Left hindlimb (tissue), 1 donor: ENCODE measurements around the gene PEAK1.
"Not testable (repeated sequence)": the region's sequence is repeated elsewhere in the genome, so short reads cannot be mapped to it uniquely, and the experiment has no call there.

Experiments used
- DNase-seq: peaks from one replicate; pipeline ENCODE4 v3.0.0-alpha.2; 2018

The PEAK1 gene

DNA sequence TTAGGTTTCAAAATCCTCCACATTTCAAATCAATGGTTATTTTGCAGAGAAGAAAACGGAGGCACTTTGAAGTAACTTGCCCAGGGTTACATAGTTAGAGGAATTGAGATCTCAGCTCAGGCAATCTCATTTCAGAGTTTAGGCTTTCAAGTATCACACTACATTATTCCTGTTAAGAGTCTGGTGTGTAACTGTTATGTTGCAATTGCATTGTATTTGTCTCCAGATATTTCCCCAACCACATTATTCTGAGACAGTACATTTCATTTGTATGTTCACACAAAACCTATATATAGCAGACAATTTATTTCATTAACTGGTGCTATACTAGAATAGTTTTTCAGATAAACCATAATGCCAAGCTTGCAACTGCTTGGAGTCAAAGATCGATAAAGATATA is 194.8 kb downstream of the PEAK1 start:
- no peak for DNase-seq

DNA sequence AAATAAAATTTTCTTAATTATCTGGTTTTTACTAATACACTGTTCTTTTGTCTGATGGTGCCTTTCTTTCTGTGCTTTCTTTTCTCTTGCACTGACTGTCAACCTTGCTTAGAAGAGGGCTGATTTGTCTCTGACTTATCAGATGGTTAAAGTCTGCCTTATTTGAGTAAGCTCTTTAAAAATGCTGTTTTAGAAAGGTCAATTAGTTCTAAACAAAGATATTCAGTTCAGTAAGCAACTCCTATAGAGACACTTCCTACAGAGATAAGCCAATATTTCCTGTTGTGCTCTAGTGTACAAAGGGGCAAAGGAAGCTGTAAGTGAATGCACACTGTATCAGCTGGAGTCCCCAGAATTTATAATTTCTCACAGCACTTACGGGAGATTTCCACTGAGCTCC is 195.6 kb downstream of the PEAK1 start:
- DNase-seq: no peak

DNA sequence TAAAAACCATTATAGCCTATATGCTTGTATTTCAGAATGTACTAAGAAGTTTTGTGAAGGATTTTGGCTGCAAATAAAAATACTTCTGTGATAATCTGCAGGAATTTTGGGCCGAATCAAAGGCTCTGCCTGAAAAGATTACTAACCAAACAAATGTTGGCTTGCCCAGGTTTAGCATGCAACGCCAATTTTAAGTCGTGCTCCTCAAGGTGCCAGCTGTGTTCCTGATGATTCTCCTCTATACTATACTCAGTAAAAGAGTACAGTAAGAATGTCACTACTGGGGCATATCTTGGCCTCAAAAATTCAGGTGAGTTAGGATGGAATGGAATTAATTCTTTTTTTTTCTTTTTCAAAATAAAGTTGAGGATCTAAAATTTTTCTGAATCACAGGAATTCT is 198.2 kb downstream of the PEAK1 start:
- no peak for DNase-seq

DNA sequence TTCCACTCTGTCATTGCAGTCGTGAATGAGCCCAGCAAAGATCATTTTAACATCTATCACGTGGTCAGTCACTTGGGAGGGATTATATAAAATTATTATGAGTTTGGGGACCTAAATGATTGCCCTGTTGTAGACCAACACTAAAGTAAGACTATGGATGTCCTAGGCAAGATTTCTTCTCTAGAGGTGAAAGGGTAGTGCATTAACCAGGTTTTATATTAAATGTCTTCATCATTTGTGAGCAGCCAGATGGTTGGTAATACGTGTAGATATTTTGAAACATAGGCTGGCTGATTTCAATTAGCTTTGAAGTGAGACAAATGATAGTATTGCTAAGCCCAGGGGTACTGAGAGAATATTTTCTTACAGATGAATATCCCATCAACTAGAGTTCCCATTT is 198.7 kb downstream of the PEAK1 start:
- no peak for DNase-seq

DNA sequence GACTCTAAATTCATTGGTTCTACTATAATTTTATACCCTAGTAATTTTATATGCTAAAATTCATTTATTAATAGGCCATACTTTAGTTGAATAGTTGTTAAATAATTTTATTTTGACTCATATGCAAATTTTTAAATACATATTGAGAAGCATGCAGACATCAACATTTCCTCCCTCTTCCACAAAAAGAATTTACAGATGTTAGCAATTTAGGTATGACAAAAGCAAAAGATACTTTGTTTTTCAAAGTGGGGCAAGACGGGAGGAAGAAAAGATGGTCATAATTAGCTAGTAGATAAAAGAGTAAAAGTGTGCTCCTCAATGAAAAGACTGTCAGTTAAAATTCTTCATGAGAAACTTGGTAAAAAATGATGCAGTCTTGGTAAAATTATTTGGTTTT is 200.1 kb downstream of the PEAK1 start:
- DNase-seq: no peak

DNA sequence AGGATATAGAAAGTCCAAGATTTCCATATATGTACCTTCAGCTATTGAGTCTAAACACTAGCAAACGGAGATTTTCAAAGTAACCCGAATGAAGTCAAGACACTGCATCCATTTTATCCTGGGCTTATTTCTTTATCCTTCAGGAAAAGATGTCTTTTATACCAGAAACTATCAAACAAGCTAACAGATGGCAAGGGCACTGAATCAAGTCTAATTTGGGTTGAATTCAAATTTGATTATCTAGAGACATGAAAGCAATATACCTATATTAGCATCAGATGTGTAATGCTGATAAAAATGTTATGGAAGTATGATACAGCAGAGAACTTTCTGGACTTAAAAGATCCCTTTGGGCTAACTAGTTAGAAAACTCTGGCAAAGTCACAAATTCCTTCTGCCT is 210.7 kb downstream of the PEAK1 start:
- no peak for DNase-seq

DNA sequence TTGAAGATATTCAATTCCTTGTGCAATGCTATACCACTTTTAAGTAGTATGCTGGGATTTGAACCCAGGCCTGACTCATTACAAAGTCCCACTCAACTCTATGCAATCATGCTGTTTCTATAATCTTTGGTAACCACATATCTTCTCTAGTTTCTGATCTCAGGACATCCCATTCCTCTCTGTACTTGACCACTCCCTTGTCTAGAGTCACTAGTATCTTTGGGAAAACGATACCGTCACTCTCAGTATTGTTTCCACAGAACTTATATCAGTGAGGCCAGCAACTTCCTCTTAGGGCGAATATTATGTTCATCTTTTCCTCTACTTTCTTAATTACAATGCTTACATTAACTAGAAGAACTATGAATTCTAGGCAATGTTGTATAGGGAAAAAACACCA is 211.7 kb downstream of the PEAK1 start:
- no peak for DNase-seq

DNA sequence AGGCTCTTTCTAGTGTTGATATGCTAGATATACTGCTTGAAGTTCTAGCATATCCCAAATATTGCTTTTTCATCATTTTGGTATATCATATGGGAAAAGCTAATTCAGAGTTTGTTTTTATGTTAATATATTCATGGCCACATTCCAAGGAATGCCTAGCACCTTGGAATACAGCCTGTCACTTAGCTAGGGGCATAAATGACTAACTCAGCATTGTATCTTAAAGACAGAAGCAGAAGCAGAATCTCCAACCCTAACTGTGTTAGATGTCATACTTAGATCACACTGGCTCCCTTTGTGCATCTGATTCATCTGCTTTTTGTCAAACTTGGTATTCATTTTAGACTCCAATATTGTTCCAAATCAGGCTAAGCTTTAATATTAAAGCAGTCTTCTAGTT is 218.2 kb downstream of the PEAK1 start:
- DNase-seq: no peak

DNA sequence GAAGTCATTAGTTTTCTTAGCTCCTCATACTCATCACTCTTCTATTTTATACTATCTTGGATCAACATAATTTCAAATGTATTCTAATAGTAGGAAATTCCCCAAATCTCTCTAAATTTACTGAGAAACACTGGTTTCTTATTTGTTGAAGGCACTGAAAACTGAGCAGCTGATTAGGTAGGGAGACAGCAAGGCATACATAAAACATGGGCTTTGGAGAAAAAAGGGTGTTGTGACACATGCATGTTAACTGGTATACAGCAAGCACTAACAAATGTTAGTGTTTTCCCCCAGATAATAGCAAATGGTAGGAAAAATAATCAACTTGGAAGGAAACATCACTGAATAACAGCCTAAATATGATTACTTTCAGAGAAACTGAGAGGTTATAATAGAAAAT is 223.5 kb downstream of the PEAK1 start:
- no peak for DNase-seq

DNA sequence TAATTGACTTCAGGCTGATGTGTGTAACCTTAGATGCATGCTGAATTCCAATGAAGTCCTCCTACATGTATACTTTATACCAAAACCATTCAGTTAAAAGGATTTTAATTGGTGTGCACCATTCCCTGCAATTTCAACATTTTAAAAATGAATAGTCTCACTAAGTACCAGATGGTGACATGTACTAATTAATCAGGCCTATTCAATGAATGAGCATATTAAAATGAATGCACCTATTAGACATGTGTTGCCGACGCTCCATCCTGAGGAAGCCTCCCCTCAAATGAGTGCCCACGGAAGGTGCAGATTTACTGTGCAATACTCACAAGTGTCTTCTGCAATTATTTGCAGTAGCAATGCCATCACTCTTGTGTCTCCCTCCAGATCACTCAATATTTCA is 224.3 kb downstream of the PEAK1 start:
- DNase-seq: no peak

DNA sequence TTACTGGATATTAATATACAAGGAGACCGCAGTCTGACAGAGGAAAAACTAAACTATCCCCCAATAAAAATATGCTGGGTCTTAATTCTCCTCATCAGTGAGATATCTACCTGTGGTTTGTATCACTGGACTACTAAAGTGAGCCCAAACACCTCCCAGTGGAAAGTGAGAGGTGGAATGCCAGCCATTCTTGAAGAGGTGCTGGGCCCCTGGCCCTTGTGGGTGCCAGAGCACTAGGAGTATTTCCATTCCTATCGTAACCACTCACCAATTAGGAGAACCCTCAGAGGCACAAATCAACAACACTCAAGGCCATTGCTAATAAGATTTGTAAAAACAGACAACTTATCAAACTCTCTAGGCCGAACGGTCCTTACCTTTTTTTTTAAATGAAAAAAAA is 227.5 kb downstream of the PEAK1 start:
- no peak for DNase-seq

DNA sequence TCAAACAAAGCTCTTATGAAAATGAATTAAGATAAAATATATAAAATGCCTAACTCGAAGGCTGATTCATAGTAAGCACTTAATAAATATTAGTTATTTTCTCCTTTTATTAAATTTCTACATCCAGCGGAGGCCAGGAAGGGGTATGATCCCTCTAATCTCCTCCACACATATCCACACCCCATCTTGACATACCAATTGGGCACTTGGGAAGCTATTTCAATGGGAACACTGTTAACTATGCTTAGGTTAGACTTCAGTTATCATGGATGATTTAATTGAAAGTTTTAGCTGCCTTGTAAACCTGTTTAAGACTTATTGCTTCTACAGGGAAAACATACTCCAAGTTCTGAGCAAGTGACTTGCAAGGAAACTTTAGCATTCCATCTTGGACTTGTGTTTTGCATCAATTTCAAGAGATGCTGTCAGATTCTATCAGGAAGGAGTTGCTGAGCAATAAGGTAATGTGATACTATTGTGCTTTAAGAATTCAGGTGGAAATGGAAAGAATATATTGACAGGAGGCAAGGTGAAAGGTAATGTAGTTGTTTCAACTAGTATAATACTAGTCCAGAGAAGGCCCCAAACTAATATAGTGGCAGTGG is 228.6 kb downstream of the PEAK1 start:
- no peak for DNase-seq

DNA sequence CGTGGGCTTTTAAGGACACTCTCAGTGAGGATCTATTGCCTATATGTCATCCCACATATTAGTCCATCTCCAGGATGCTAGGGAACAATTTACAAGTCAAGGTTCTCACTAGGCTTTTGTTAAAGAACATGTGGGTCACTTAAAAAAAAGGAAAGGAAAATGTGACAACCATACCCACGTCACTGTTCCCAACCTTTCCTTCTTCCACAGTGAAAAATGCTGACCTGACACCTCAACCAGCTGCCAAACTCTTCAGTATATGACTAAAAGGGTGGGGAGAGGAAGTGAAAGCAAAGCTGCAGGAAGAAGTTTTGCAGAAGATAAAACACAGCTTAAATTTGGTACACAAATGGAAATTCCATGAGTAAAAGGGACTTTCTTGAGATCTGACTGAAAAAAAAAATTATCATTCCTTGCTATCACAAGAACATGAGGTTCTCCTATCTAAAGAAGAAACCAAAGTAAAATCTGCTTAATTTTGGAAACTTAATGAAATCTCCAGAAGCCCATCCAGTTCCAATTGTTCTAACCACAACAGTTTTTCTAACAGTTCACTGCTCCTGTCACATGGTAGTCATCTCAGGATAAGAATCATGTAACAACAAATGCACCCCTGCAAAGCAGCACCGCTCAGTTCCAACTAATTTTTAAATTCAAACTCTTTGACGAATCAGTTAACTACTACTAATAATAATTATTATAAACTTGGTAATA is 232.0 kb downstream of the PEAK1 start:
- peak; percentile 54 for DNase-seq

DNA sequence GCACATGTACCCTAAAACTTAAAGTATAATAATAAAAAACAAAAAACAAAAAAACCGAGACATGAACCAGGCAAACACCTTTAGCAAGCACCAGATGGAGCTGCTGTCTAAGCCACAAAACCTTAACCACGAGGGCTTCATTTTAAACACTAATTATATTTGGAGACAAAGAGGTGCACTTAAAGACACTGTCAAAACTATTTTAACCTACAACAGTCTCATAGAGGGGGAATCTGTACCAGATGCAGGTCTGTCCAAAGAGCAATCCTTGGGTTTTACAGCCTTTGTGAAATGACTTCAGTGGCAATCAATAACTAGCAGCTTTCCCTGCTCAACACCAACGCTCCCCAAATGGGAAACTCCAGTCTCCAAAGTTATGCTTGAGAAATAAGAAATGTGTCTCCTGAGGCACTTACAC is 233.3 kb downstream of the PEAK1 start:
- no peak for DNase-seq

DNA sequence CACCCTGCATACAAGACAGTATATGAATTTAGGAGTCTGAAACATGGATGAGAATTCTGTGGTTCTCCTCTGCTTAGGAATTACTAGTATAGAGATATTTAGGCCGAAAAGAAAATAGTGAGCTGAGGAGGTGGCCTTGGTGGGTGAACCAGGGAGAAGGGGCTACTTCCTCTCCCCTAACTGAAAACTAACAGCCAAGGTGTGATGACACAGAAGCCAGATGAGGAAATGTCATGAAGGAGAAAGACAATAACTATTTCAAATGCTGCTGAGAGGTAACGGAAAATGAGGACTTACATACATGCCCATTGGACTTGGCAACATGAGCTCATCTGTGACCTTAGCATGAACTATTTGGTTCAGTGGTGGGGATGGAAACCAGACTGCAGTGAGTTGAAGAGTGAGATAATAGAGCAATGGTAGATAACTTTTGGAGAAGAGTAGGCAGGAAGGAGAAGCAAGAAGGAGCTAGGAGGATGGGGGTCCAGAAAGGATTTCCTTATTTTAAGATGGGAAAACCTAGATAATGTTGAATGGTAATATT is 234.6 kb downstream of the PEAK1 start:
- DNase-seq: no peak

DNA sequence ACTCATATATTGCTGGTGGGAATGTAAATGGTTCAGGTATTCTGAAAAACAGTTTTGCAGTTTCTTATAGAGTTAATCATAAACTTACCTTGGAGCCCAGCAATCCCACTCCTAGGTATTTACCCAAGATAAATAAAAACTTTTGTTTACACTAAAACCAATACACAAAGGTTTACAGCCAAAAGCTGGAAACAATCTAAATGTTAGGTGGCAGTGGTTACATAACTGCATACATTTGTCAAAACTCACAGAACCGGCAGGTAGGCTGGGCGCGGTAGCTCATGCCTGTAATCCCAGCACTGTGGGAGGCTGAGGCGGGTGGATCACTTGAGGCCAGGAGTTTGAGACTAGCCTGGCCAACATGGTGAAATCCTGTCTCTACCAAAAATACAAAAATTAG is 235.6 kb downstream of the PEAK1 start:
- DNase-seq: not testable (repeated sequence)

DNA sequence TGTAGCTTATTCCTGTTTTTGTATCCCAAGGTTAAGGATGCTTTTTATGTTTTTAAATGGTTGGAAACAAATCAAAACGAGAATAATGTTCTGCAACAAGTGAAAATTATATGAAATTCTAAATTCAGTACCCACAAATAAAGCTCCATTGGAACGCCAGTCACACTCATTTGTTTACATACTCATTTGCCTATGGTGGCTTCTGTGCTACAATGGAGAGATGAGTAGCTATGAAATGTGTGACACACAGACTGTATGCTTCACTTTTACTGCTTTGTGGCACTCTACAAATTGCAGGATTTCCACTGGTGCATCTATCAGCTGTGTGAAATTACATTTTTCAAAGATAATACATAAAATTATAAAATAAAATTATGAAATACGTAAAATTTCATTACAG is 236.8 kb downstream of the PEAK1 start:
- DNase-seq: no peak

DNA sequence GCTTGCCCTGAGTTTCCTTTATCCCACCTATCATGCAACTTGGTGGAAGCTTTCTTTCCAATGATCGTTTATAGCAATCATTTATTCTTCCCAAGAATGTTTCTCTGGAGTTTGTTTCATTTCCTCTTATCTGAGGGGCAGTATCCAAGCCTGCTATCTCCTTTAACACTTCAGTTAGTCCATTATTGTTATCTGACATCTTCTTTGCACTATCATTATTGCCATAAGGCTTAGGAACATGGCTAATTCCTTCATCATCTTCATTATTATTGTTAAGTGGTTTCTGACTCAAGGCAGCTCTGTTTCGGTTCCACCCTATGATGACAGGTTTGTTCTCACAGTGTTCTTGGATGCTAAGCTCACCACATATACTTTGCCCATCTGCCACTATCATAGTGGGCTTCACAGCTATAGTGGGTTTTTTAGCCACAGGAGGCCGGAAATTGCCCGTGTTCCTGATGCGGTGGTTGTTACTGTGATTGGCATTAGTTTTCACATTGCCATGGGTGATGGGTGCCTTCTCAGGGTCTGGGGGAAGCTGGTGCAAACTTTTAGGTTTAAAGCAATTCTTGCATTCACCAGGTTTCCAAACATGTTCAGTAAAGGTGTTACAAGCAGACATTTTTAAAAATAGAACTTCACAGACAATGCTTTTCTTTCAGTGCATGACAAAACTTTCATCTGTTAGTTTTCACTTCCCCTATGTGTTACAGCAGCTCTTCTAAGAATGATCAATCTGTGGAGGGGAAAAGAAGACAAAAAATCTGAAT is 238.4 kb downstream of the PEAK1 start:
- DNase-seq: no peak

DNA sequence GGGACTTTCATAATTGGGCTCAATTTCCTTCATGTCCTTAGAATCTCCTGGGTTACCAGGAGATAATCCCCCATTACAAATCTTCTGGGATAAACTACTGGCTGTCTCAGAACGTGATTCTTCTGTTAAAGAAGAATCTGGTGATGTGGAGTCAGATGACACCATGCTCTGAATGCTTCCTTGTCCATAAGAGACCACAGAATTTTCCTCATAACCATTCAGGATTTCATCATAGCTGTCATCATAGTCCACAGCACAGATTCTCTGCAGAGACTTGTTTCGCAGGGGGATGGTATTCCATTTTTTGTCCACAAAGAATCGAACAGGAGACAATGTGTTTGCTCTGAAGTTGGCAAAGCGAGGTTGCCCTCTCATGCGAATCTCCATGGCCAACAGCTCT is 239.1 kb downstream of the PEAK1 start:
- no peak for DNase-seq

DNA sequence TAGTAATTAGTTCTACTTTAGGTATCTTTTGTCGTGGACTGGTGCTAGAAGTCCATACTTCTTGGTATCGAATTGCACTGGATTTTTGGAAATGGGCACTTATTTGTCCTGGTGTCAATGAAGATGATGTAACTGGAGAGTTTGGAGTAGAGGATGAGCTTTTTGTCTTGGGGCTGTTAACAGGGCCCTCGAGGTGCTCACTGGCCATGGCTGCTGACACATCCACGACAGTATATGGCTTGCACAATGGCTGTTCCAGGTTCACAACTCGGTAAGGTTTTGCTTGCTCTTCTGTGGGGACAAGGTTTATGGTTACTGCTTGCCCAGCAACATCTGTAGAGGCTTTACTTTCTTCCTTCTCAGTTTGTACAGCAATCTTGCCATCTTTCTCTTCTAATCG is 239.6 kb downstream of the PEAK1 start:
- no peak for DNase-seq

DNA sequence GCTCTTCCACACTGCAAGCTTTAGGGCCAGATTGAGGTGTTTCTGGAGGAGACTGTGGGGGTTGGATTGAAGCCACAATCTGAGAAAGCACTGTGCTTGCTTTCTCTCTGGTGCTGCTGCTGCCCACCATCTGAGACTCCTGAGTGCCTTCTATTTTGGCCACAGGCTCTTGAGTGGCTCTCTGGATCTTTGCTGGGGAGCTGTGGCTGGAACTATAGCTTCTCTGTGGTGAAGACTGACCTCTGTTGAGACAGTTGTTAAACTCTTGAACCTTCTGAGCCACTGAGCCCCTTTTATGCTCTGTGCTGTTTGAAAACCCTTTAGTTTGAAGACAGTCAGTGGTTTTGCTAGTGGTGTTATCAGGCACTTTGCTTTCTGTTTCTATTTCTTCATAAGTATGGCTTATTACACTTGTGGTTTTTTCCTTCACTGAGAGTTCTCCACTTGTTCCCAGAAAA is 240.3 kb downstream of the PEAK1 start:
- DNase-seq: no peak

DNA sequence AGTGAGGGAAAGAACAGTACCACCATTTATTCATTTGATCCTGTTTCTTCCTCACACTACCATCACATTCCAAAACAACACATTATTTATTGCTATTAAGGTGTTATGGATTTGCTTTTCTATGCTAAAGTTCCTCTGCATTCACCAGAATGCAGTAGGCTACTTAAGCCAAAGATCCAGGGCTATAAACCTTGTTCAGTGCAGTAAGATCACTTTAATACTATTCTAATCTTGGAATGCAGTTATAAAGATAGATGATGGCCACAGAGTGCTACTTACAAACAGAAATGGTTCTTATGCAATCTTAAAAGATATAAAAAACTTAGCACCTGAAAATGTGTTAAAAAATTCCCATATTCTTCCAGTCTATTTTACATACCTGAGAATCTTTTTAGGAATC is 241.5 kb downstream of the PEAK1 start:
- no peak for DNase-seq

DNA sequence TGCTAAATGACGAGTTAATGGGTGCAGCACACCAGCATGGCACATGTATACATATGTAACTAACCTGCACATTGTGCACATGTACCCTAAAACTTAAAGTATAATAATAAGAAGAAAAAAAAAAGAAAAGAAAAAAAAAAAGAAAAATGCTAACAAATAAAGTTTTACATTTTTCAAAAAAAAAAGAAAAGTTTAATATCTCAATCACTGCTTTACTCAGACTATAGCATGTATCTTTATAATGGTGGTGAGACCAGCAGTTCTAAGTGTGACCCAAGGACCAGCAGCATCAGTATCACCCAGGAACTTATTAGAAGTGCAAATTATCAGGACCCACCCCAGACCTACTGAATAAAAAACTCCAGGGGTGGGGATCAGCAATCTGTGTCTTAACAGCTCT is 243.8 kb downstream of the PEAK1 start:
- DNase-seq: not testable (repeated sequence)

DNA sequence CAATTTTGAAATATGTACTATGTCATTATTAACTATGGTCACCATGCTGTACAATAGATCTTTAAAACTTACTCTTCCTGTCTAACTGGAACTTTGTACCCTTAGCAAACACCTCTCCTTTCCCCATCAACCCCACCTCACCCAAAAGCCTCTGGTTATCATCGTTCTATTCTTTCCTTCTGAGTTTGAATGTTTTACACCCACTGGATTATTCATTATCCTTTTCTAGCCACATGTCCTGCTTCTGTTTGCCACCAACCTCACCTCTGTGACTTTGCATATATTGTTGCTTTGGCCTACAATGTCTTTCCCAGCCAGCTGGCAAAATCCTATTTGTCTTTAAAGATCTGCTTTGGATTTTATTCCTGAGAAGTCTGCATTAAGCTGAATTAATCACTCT is 246.4 kb downstream of the PEAK1 start:
- no peak for DNase-seq
